Peyer's patch (tissue), 4 donors: ENCODE results near the gene ANKRD9. TPM values are rescaled to one million over a fixed set of nuclear protein-coding genes. Genes with fewer than 3 reads are reported as not detected.
"Not testable (repeated sequence)": the region's sequence is repeated elsewhere in the genome, so short reads cannot be mapped to it uniquely, and the experiment has no call there.

Experiments
- DNase-seq, 3 donors: peaks; one replicate each; pipeline ENCODE4 v3.0.0-alpha.2; 2017 to 2019
- H3K27ac ChIP-seq, 4 donors: fragments of 200-600 bp; sonication (generic); one replicate each; pipeline ENCODE4 v1.5.1; 2016 to 2019
- H3K27me3 ChIP-seq, 2 donors: fragments of 200-600 bp; sonication (generic); one replicate each; pipeline ENCODE4 v1.5.1; 2019
- H3K36me3 ChIP-seq, 3 donors: fragments of 200-600 bp; sonication (generic); one replicate each; pipeline ENCODE4 v1.5.1; 2016 to 2019
- H3K4me1 ChIP-seq, 4 donors: fragments of 200-600 bp; sonication (generic); one replicate each; pipeline ENCODE4 v1.5.1; 2016 to 2019
- H3K4me3 ChIP-seq, 4 donors: fragments of 200-600 bp; sonication (generic); 1 replicate in 3 of 4; 2 replicates in 1 of 4; pipeline ENCODE4 v1.5.1; 2016 to 2019; ENCODE audit warnings: mild to moderate bottlenecking in 1 of 4
- H3K9me3 ChIP-seq, 4 donors: fragments of 200-600 bp; sonication (generic); one replicate each; pipeline ENCODE4 v1.5.1; 2016 to 2019; ENCODE audit warnings: mild to moderate bottlenecking in 1 of 4
- CTCF ChIP-seq, 6 experiments: fragments of 450-650 bp in 4 of 6; fragments of 200-600 bp in 2 of 6; sonication (generic) in 1 of 6; IDR thresholded peaks; one replicate each; pipeline ENCODE4 v1.5.1; 2017 to 2019; ENCODE audit warnings: antibody characterized with exemption in 6 of 6, mild to moderate bottlenecking in 3 of 6, moderate library complexity in 1 of 6
- POLR2A ChIP-seq, 2 donors: fragments of 450-650 bp; IDR thresholded peaks; one replicate each; pipeline ENCODE4 v1.5.1; 2017; ENCODE audit warnings: antibody characterized with exemption in 2 of 2, mild to moderate bottlenecking in 2 of 2, moderate library complexity in 2 of 2
- total RNA-seq, 4 donors: library from RNA; depleted of rRNA; stranded (reverse); fragments of >200 nt; gene quantifications; one replicate each; pipeline ENCODE4 v1.1.0, GENCODE V29; 2016

The ANKRD9 gene
- total RNA-seq, 4 donors from 2014 or later = 52.8 to 450 (median 392) TPM

GRCh38 chr14:102523569-102524450, 14.2 kb upstream of the ANKRD9 start:
- H3K4me3 ChIP-seq = peak overlapping the region; percentile 48 to 70 (median 62)
- H3K9me3 ChIP-seq = no peaks in the 10 kb centered on the region
- no peaks in the 10 kb centered on the region for H3K27me3 ChIP-seq
- peaks cover 6 to 33% (median 11%) of the 10 kb centered on the region in 4 donors for H3K4me1 ChIP-seq
- H3K27ac ChIP-seq = peak overlapping the region; percentile 81 to 98 (median 90)
- no peaks in the 10 kb centered on the region for H3K36me3 ChIP-seq
- peak in 2 of 3 donors; percentile 79 to 84 for DNase-seq
- TF ChIP-seq POLR2A (IDR thresholded peaks at IDR 0.05) = peak; percentile 21
- TF ChIP-seq CTCF (IDR thresholded peaks at IDR 0.05) = no peak

- H3K36me3 ChIP-seq = no peaks in the 10 kb centered on the region
- peak overlapping the region in 1 of 4 donors; percentile 60 for H3K4me3 ChIP-seq
- peak overlapping the region; percentile 81 to 98 (median 90) for H3K27ac ChIP-seq
- no peak for TF ChIP-seq POLR2A (IDR thresholded peaks at IDR 0.05)
- TF ChIP-seq CTCF (IDR thresholded peaks at IDR 0.05) = no peak
- H3K27me3 ChIP-seq = no peaks in the 10 kb centered on the region
- H3K9me3 ChIP-seq = no peaks in the 10 kb centered on the region
- no peak for DNase-seq
- peaks cover 6 to 30% (median 11%) of the 10 kb centered on the region in 4 donors for H3K4me1 ChIP-seq
These were observed 13.6 kb upstream of the ANKRD9 start for GRCh38 chr14:102523200-102523568.

GRCh38 chr14:102519709-102520108, 10.1 kb upstream of the ANKRD9 start:
- not testable (repeated sequence) for H3K4me3 ChIP-seq, H3K36me3 ChIP-seq, DNase-seq

GRCh38 chr14:102518063-102518648, 8.6 kb upstream of the ANKRD9 start:
- peak in 1 of 3 donors; percentile 48 for DNase-seq
- Histone ChIP-seq H3K4me3 (no peak overlapping the region), H3K4me1 (peaks cover 0 to 10% (median 2%) of the 10 kb centered on the region in 4 donors), H3K27me3 (no peaks in the 10 kb centered on the region), H3K9me3 (no peaks in the 10 kb centered on the region), H3K36me3 (no peaks in the 10 kb centered on the region), H3K27ac (no peak overlapping the region)
- TF ChIP-seq CTCF (IDR thresholded peaks at IDR 0.05) = no peak
- TF ChIP-seq POLR2A (IDR thresholded peaks at IDR 0.05) = no peak

More at GRCh38 chr14:102519709-102520108, 10.1 kb upstream of the ANKRD9 start:
- H3K9me3 ChIP-seq, H3K27me3 ChIP-seq, H3K27ac ChIP-seq: not testable (repeated sequence)
- H3K4me1 ChIP-seq = peaks cover 4 to 16% (median 11%) of the 10 kb centered on the region in 4 donors

- Histone ChIP-seq H3K27ac (peak overlapping the region; percentile 62 to 97 (median 80)), H3K27me3 (no peaks in the 10 kb centered on the region), H3K9me3 (no peaks in the 10 kb centered on the region), H3K36me3 (no peaks in the 10 kb centered on the region), H3K4me1 (peaks cover 0 to 10% (median 4%) of the 10 kb centered on the region in 4 donors), H3K4me3 (peak overlapping the region; percentile 48 to 98 (median 74))
- DNase-seq = peak in 1 of 3 donors; percentile 45
- TF ChIP-seq POLR2A (IDR thresholded peaks at IDR 0.05) (no peak), CTCF (IDR thresholded peaks at IDR 0.05) (no peak)
These were observed 8.0 kb upstream of the ANKRD9 start for GRCh38 chr14:102517392-102518062.
